ENCODE results near the gene CPLANE2.

DNA sequence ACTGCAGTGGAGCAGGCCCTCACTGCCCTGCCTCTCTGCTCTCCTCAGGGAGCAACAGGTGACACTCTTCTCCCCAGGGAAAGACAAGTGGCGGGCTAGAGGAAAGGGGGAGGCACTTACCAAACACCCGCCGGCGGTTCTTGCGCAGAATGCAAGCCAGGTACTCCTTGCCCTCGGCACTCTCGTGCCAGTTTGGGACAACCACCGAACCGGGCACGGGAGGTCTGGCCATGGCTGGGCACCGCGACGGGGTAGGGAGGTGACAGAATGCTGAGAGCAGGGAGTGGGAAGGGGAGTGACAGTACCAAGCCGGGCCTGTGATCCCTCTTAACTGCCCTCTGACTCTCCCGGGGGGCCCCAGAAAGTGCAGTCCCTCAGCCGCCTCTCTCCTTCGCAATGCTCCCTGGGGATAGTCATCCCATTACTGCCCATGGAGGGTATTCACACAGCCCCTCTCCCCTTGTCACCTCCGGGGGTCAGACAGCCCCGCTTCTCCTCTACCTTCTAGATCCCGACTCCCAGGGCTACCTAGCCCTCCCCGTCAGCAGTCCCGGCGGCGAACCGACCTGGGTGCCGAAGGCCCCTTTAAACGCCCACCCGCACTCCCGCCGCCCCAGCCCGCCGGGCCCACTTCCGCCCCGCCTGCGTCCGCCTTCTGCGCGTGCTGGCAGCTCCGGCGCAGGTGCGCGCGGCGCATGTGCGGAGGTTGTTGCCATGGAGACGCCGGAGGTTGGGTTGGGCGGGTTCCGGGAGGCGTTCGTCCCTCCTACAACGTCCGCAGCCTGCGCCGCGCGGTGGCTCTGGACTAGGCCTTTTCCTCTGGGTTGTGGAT lies at the start of gene CPLANE2:
- TF ChIP-seq, protein P1, sequence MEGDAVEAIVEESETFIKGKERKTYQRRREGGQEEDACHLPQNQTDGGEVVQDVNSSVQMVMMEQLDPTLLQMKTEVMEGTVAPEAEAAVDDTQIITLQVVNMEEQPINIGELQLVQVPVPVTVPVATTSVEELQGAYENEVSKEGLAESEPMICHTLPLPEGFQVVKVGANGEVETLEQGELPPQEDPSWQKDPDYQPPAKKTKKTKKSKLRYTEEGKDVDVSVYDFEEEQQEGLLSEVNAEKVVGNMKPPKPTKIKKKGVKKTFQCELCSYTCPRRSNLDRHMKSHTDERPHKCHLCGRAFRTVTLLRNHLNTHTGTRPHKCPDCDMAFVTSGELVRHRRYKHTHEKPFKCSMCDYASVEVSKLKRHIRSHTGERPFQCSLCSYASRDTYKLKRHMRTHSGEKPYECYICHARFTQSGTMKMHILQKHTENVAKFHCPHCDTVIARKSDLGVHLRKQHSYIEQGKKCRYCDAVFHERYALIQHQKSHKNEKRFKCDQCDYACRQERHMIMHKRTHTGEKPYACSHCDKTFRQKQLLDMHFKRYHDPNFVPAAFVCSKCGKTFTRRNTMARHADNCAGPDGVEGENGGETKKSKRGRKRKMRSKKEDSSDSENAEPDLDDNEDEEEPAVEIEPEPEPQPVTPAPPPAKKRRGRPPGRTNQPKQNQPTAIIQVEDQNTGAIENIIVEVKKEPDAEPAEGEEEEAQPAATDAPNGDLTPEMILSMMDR (IDR thresholded peaks at IDR 0.05) = no peak
- no peak for TF ChIP-seq SOX15 (CRISPR knock-in tag; IDR thresholded peaks at IDR 0.05)
- TF ChIP-seq, protein P2, sequence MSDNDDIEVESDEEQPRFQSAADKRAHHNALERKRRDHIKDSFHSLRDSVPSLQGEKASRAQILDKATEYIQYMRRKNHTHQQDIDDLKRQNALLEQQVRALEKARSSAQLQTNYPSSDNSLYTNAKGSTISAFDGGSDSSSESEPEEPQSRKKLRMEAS (CRISPR knock-in tag; IDR thresholded peaks at IDR 0.05) = peak; percentile 47; the same call in 1 of the 2 replicates
- TF ChIP-seq ZNF232 (CRISPR knock-in tag; IDR thresholded peaks at IDR 0.05) = no peak
- TF ChIP-seq ZNF671 (CRISPR knock-in tag; IDR thresholded peaks at IDR 0.05) = no peak
- no peak for TF ChIP-seq NFE2L1 (CRISPR knock-in tag; IDR thresholded peaks at IDR 0.05)
- no peak for TF ChIP-seq FOXP1 (CRISPR knock-in tag; IDR thresholded peaks at IDR 0.05; ENCODE audit: borderline replicate concordance)
- no peak for TF ChIP-seq TEAD1 (CRISPR knock-in tag; IDR thresholded peaks at IDR 0.05)
- no peak for TF ChIP-seq ZNF121 (CRISPR knock-in tag; IDR thresholded peaks at IDR 0.05)
- TF ChIP-seq, protein P3, sequence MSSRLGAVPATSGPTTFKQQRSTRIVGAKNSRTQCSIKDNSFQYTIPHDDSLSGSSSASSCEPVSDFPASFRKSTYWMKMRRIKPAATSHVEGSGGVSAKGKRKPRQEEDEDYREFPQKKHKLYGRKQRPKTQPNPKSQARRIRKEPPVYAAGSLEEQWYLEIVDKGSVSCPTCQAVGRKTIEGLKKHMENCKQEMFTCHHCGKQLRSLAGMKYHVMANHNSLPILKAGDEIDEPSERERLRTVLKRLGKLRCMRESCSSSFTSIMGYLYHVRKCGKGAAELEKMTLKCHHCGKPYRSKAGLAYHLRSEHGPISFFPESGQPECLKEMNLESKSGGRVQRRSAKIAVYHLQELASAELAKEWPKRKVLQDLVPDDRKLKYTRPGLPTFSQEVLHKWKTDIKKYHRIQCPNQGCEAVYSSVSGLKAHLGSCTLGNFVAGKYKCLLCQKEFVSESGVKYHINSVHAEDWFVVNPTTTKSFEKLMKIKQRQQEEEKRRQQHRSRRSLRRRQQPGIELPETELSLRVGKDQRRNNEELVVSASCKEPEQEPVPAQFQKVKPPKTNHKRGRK (CRISPR knock-in tag; IDR thresholded peaks at IDR 0.05; ENCODE audit: borderline replicate concordance) = no peak
- TF ChIP-seq TCF7 (CRISPR knock-in tag; IDR thresholded peaks at IDR 0.05; ENCODE audit: low read depth) = no peak
- TF ChIP-seq NFYB (CRISPR knock-in tag; conservative IDR thresholded peaks at IDR 0.05; ENCODE audit: low read depth) = no peak

Data from WTC11 (cell line).